IPS-NIHi11 (cell line): ENCODE results near the gene WAS.

Experiments
- DNase-seq: peaks from one replicate; pipeline ENCODE4 v3.0.0; 2012; ENCODE audit warnings: mixed read lengths, low spot score

Gene WAS

DNA sequence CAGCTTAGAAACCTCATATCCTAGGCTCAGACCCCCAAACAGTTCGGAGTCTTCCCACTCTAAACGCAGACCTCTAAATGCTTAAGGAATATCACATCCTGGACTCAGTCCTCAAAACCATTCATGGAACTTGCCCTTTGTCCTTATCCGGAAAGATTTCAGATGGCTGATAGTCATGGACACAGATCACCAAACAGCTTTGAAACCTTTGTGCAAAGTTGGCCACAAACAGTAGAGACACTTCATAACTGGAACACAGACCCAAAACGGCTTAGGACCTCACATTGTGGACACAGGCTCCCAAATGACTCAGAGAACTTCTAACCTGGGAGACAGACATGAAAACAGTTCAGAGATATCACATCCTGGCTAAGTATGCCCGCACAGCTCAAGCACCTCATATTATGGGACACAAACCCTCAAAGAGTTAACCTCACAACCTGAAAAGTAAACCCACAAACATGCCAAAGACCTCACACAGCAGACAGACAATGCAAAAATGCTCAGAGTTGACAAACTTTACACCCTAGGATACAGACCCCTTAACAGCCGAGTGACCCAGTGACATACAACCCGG is 28.4 kb downstream of the WAS start:
- no peak for DNase-seq

DNA sequence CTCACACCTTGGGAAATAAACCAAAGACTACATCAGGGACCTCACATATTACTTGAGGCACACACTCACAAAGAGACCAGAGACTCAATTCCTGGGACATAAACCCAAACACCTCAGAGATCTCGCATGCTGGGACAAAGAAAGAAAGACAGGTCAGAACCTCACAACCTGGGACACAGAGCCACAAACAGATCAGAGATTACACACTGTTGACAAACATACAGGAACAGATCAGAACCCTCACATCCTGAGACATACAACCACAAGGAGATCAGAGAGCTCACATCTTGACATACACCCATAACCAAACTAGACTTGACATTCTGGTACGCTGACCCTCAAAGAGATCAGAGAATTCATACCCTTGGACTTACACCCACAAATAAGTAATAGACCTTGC is 30.2 kb downstream of the WAS start:
- no peak for DNase-seq

DNA sequence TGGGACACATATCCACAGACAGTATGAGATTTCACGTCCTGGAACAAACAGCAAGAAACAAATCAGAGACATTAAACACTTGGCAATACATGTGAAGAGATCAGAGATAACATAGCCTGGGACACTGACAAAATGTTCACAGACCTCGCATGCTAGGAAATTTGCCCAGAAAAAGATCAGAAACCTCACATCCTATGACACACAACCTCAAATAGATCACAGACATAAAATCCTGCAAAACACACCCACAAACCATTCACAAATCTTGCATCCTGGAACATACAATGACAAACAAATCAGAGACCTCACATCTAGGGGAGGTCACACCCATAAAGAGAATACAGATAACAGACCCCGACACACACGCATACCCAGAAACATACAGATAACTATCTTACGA is 31.0 kb downstream of the WAS start:
- DNase-seq: no peak

DNA sequence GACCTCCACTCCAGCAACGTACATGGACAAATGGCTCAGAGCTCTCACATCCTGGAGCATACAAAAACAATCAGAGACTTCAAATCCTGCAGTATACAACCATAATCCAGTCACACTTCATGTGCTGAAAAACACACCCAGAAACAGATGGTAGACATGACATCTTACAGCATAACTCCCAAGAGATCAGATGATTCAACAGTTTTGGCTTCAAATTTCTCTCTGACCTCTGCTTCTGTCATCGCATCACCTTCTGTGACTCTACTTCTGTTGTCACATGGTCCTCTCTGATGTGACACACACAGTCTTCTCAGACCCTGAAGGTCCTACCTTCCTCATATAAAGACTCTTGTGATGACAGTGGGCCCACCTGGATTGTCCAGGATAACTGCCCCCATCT is 31.5 kb downstream of the WAS start:
- no peak for DNase-seq

DNA sequence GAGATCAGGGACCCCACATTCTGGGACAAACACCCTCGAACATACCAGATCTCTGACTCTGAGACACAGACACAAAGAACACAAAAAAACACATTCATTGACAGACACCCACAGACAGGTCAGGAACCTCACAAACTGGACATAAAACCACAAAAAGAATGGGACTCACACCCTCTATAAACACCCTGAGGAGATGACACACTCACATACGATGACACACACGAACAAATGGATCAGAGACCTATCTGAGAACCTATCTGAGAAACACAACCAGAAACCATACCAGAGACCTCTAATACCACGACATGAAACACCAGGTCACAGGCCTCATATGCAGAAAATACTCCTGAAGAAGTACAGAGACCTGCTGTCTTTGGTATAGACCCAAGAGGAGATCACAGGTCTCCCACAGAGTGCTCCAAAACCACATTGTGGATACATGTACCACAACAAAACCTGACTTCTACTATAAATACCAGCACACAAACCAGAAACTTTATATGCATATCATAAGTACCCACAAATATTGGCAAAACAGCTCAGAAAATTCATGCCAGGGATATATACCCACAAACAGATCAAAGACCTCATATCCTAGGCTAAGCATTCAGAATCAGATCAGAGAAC is 32.4 kb downstream of the WAS start:
- no peak for DNase-seq

DNA sequence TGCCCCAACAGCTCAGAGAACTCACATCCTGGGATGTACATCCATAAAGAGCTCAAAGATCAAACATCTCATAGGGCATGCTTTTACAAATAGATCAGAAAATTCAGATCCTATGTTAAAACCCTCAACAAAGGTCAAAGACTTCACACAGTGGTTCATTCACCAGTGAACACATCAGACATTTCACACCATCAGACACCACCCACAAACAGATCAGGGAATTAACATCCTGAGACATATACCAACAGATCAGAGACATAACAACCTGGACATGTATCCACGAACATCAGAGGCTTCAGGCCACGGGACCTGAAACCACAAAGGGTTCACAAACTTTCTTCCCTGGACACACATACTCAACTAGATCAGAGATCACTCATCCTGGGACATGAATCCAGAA is 36.4 kb downstream of the WAS start:
- DNase-seq: no peak

DNA sequence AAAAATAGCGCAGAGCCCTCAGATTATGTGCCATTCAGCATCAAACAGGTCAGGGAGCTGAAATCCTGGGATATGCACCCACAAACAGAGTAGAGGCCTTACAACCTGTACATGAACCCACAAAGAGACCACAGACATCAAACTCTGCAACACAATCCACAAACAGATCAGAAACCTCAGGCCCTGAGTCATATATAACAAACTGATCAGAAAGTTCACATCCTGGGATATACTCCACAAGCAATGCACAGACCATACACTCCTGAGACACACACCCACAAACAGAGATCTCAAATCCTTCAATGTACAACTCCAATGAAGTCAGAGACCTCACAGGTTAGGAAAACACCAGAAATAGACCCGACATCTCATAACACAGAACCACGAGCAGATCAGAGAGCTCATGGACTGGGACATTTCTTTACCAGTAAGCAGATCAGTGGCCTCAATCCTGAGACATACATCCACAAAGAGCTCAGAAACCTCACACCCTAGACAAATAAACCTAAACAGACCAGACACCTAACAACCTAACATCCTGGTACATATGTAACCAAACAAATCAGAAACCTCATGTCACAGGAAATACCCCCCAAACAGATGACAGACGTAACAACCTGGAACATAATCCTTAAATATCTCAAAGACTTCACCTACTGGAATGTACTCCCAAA is 37.1 kb downstream of the WAS start:
- no peak for DNase-seq

DNA sequence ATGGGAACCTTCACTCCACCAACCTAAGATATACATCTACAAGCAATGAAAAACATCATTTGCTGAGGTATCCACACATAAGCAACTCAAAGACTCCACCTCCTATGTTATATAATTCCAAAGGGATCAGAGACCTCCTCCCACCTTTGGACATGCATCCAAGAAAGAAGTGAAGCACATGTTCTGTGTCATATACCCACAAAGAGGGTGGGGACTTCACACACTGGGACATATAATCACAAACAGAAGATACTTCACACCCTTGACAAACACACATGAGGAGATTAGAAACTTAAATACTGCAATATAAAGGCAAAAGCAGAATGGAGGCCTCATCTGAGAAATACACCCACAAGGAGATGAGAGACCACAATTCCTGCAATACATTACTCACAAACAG is 38.3 kb downstream of the WAS start:
- DNase-seq: no peak

DNA sequence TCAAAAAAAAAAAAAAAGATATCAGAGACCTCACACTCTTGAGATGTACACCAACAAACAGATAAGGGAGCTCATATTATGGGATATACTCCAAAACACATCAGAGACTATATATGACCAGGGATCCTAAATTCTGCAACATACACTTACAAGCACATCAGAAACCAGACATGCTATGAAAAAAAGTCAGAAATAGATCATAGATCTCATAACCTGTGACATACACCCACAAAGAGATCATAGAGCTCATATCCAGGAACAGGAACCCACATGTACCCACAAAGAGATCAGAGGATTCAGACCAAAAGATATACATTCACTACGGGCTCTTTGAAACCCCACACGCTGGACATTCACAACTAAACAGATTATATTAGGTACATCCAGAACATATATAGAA is 43.0 kb downstream of the WAS start:
- no peak for DNase-seq

DNA sequence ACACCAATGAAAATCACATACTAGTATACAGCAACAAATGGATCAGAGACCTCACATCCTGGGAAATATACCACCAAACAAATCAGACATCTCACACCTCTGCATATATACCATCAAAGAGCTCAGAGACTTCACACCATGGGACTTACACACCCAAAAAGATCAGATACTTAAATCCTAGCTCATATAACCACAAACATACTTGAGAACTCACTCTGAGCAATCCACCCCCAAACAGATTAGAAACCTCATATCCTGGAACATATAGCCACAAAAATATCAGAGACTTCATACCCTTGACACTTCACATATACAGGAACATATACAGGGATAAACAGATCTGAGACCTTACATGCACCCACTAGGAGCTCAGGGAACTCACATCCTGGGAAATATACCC is 45.1 kb downstream of the WAS start:
- DNase-seq: no peak

DNA sequence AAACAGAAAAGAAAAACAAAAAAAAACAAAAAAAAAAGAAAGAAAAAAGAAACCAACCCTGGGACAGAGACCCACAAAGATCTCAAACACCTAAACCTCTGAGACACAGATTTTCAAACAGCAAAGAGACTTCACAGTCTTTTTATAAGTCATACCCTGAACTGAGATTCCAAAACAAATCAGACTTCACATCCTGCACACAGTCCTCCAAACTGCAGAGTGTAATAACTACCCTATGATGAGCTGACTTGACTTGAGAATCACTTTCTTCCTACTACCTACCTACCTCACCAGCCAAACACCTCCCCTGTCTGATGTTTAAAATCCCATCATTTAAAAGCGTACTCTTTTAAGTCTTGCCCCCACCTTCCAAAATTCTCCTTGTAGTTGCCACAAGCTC is 52.7 kb downstream of the WAS start:
- DNase-seq: no peak

DNA sequence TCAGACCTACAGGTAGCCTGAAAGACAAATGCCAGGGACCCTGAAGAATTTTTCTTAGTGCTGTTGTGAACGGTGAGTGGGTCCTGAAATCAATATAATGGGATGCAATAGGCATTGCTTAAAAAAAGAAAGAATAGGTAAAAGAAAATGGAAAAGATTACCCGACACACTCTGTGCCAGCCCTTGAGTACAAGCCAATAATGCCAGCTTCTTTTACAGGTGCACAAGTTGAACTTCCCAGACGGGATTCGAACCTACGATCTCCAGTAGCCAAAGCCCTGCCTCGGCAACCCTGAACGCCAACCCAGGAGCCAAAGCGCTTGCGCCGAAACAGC is 53.2 kb downstream of the WAS start:
- DNase-seq: no peak

DNA sequence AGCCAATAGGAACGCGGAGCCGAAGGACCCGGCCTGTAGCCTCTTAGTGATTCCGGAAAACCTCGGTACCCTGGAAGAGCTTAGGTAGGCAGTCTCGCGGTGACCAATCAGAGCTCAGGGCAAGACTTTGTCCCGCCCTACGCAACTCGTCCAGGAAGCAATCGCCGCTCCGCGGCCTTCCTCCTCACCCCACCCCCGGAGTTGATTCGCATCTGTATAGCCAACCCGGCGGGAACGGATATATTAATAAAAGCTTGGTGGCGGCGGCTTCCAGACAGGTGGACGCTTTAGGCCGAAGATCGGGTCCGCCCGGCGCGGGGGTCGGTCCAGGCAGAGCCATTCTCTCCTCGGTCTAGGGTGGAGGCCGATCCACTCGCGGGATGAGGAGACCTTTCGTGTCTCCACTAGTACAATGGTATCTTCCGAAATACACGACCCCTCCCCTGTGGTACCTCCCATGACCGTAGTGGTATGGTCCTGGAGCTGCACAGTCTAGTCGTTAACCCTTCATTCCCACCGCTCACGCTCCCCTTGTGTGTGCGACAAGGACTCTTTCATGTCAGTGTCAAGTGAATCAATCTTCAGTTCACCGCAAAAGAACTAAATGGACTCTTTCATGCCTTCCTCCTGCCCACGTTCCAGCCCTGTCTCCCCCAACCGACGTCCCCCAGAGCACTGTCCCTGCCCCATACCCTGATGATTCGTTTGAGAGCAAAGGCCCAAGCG is 53.8 kb downstream of the WAS start:
- peak; percentile 92 for DNase-seq

DNA sequence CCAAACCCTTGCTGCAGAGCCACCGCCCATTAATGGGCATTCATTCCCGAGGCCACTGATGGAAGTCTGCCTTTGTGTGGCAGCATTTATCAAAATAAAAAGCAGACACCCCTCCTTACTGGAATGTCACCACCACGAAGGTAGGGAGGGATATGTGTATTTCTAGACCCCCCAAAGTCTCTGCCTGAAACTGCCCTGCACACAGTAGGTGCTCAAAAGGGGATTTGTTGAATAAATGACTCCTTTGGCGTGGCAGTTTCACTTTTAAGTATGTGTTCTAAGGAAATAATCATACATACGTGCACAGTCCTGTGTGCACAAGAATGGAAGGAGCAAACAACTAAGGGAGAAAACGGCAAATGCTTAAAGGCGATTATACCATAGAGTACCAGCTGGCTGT is 54.3 kb downstream of the WAS start:
- no peak for DNase-seq
